ENCODE measurements around the gene SLC16A6. TPM values are rescaled to one million over a fixed set of nuclear protein-coding genes. Genes with fewer than 3 reads are reported as not detected.
A peak's percentile ranks its signal among the peaks of the same experiment; 100 is the strongest.

SLC16A6 gene
- polyA plus RNA-seq, 1 donor from 2014 or later = 15.6 TPM

DNA sequence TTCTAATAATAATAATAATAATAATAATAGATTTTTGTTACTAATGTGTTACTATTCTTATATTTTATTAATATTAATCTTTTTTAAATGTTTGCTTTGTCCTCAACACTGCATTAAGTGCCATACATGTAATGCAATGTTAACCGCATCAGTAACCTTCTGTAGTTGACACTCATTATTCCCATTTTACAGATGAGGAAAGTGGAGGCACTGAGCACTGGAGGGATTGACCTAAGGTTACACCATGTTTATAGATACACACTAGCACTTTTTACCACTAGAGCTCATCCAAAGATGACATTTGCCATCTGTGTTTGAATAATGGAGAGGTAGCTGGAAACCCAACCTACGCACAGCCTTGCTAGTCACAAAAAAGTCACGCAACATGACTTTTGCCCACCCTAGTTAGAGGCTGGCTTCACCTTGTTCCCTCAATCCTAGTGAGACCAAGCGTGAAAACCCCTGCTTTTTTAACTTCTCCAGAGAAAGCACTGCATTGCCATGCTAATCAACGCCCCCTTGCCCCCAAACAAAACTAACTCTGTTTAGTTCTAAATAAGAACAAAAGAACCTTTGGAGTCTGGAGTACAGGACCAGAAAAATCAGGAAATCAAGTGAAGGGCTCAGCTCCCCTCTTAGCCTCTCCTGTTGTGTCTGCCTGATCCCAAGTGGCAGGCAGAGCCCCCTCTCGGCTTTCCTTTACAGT is 2.7 kb upstream of the SLC16A6 start:
- Histone ChIP-seq H3K27me3 (ENCODE audit: insufficient read depth, low read depth, low read length) (peaks cover 4% of the 10 kb centered on the region), H3K4me3 (ENCODE audit: low read length) (peak overlapping the region; percentile 82), H2AFZ (ENCODE audit: low read depth, low read length) (no peak overlapping the region), H3K36me3 (ENCODE audit: insufficient read depth, low read length) (no peaks in the 10 kb centered on the region), H3K4me2 (ENCODE audit: low read length) (peak overlapping the region; percentile 53), H3K79me2 (replicated peaks; ENCODE audit: insufficient read depth, low read length) (no peaks in the 10 kb centered on the region), H3K27ac (ENCODE audit: low read length) (no peak overlapping the region), H4K20me1 (ENCODE audit: insufficient read depth) (peaks cover 3% of the 10 kb centered on the region), H3K9ac (ENCODE audit: low read length) (no peak overlapping the region), H3K9me3 (ENCODE audit: low read length) (no peaks in the 10 kb centered on the region), H3K9me2 (ENCODE audit: insufficient read depth, low read length) (no peaks in the 10 kb centered on the region), H3F3A (ENCODE audit: insufficient read depth, low read length, poor library complexity, severe bottlenecking) (no peaks in the 10 kb centered on the region)
- TF ChIP-seq SMC3 (conservative IDR thresholded peaks at IDR 0.05; ENCODE audit: poor library complexity) (no peak), EP300 (conservative IDR thresholded peaks at IDR 0.05; ENCODE audit: poor library complexity, severe bottlenecking) (no peak), MXI1 (conservative IDR thresholded peaks at IDR 0.05; ENCODE audit: poor library complexity, severe bottlenecking) (no peak), RAD21 (conservative IDR thresholded peaks at IDR 0.05) (no peak), EZH2 (IDR thresholded peaks at IDR 0.05; ENCODE audit: borderline replicate concordance, insufficient read depth, low read length, poor library complexity, severe bottlenecking) (no peak), TAF1 (IDR thresholded peaks at IDR 0.05; ENCODE audit: low read depth) (no peak), POLR2AphosphoS5 (IDR thresholded peaks at IDR 0.05) (no peak)
- TF ChIP-seq, protein P1, sequence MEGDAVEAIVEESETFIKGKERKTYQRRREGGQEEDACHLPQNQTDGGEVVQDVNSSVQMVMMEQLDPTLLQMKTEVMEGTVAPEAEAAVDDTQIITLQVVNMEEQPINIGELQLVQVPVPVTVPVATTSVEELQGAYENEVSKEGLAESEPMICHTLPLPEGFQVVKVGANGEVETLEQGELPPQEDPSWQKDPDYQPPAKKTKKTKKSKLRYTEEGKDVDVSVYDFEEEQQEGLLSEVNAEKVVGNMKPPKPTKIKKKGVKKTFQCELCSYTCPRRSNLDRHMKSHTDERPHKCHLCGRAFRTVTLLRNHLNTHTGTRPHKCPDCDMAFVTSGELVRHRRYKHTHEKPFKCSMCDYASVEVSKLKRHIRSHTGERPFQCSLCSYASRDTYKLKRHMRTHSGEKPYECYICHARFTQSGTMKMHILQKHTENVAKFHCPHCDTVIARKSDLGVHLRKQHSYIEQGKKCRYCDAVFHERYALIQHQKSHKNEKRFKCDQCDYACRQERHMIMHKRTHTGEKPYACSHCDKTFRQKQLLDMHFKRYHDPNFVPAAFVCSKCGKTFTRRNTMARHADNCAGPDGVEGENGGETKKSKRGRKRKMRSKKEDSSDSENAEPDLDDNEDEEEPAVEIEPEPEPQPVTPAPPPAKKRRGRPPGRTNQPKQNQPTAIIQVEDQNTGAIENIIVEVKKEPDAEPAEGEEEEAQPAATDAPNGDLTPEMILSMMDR (IDR thresholded peaks at IDR 0.05; ENCODE audit: poor library complexity, severe bottlenecking) = no peak
- TF ChIP-seq, protein P2, sequence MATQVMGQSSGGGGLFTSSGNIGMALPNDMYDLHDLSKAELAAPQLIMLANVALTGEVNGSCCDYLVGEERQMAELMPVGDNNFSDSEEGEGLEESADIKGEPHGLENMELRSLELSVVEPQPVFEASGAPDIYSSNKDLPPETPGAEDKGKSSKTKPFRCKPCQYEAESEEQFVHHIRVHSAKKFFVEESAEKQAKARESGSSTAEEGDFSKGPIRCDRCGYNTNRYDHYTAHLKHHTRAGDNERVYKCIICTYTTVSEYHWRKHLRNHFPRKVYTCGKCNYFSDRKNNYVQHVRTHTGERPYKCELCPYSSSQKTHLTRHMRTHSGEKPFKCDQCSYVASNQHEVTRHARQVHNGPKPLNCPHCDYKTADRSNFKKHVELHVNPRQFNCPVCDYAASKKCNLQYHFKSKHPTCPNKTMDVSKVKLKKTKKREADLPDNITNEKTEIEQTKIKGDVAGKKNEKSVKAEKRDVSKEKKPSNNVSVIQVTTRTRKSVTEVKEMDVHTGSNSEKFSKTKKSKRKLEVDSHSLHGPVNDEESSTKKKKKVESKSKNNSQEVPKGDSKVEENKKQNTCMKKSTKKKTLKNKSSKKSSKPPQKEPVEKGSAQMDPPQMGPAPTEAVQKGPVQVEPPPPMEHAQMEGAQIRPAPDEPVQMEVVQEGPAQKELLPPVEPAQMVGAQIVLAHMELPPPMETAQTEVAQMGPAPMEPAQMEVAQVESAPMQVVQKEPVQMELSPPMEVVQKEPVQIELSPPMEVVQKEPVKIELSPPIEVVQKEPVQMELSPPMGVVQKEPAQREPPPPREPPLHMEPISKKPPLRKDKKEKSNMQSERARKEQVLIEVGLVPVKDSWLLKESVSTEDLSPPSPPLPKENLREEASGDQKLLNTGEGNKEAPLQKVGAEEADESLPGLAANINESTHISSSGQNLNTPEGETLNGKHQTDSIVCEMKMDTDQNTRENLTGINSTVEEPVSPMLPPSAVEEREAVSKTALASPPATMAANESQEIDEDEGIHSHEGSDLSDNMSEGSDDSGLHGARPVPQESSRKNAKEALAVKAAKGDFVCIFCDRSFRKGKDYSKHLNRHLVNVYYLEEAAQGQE (IDR thresholded peaks at IDR 0.05; ENCODE audit: borderline replicate concordance) = no peak

DNA sequence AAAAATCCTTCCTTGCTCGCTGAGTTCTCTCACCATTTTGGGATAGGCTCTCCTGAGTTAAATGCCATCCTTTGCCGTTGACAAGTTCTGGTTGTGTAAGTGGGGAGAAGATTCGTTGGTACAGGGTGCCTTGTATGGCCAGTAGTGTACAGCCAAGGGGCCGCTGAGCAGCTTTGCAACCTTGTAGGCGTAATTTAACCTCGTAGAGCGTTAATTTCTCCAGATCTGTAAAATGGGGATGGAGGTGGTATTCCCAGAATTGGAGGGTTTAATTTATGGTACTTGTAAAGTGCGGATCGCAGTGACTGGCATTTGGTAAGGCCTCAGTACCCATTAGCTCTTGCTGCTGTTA is 1.7 kb upstream of the SLC16A6 start:
- Histone ChIP-seq H3F3A (ENCODE audit: insufficient read depth, low read length, poor library complexity, severe bottlenecking) (no peaks in the 10 kb centered on the region), H3K9me2 (ENCODE audit: insufficient read depth, low read length) (no peaks in the 10 kb centered on the region), H3K79me2 (replicated peaks; ENCODE audit: insufficient read depth, low read length) (no peaks in the 10 kb centered on the region), H3K9ac (ENCODE audit: low read length) (peak overlapping the region; percentile 91), H2AFZ (ENCODE audit: low read depth, low read length) (peak overlapping the region; percentile 73), H3K9me3 (ENCODE audit: low read length) (no peaks in the 10 kb centered on the region), H4K20me1 (ENCODE audit: insufficient read depth) (peaks cover 3% of the 10 kb centered on the region), H3K4me3 (ENCODE audit: low read length) (peak overlapping the region; percentile 82), H3K27me3 (ENCODE audit: insufficient read depth, low read depth, low read length) (peaks cover 4% of the 10 kb centered on the region), H3K27ac (ENCODE audit: low read length) (peak overlapping the region; percentile 95), H3K4me2 (ENCODE audit: low read length) (peak overlapping the region; percentile 53), H3K36me3 (ENCODE audit: insufficient read depth, low read length) (no peaks in the 10 kb centered on the region)
- TF ChIP-seq, protein P1 (IDR thresholded peaks at IDR 0.05; ENCODE audit: poor library complexity, severe bottlenecking) = peak; percentile 22
- TF ChIP-seq EP300 (conservative IDR thresholded peaks at IDR 0.05; ENCODE audit: poor library complexity, severe bottlenecking) = no peak

Measured in neural cell (in vitro differentiated cells).